HG02852 (cell line): ENCODE data around the gene G3BP1.
"Not testable (repeated sequence)": the region's sequence is repeated elsewhere in the genome, so short reads cannot be mapped to it uniquely, and the experiment has no call there.

Experiments used
- ATAC-seq: cut with Tn5 transposase; IDR thresholded peaks from one replicate; pipeline ENCODE4 v1.9.1; 2021; ENCODE audit warnings: mild to moderate bottlenecking, moderate library complexity; ENCODE audit not compliant: unreplicated experiment

The G3BP1 gene

DNA sequence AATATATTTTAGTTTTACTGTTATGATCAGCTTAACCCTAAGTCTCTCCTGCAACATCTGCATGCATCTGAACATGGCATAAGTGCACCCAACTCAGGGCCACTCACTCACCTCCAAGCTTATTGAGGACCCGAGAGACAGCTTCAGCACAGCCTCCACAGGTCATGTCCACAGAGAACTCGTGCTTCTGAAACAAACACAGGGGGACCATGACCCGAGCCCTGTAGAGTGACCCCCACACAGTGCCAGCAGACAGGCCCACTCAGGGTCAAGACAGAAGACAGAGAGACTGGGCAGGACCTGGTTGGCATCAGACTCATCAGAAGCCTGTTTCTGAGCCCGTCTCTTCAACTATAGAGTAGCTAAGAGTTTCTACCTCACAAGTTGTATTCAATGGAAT, 20.2 kb upstream of the G3BP1 start:
- no peak for ATAC-seq

GRCh38 chr5:151755383-151755782, 16.4 kb upstream of the G3BP1 start:
- no peak for ATAC-seq

GRCh38 chr5:151757233-151758140, 14.3 kb upstream of the G3BP1 start:
- peak; percentile 23 for ATAC-seq

- ATAC-seq: peak; percentile 12
Observed at GRCh38 chr5:151758141-151758429, 13.7 kb upstream of the G3BP1 start.

DNA sequence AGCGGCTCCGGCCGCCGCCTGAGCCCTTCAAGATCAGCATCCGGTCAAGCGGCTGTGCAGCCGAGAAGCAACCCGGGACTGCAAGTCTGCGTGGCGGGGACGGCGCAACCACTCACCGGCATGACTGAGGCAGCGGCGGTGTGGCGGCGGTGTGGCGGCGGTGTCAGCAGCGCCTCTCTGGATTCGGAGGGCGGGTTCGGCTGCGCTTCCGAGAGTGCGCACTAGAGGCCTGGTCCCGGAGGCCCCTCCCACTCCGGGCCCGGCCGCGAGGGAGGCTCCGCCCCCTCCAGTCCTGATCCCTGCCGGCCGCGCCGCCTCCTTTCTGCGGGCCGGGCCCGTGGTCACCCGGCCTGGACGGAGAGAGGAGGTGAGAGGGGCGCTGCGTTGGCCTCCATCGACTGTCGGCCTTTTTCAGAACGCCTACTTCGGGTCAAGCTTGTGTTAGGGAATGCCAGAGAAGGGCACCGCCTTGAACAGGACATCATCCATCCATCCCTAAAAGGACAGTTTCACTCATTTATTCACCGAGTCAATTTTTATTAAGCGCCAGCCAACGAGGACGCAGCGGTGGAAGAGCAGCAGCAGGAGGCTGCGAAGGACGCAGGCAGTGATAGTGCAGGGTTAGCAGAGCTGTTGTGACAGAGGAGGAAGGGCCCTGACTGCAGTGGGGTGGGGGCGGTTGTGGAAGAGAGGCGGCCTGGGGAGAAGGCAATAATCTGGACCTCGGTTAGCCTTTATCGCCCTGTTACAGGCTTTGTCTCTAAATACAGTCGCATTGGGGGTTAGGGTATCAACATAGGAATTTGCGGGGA, 13.1 kb upstream of the G3BP1 start, which contains the start of gene ATOX1:
TSS of gene ATOX1 (minus strand) at position 202 of the 812 bp plus-strand sequence. CDS start at position 122, 80 bp downstream.
- peak; percentile 93 for ATAC-seq

GRCh38 chr5:151764801-151765200, 7.0 kb upstream of the G3BP1 start:
- ATAC-seq: no peak

DNA sequence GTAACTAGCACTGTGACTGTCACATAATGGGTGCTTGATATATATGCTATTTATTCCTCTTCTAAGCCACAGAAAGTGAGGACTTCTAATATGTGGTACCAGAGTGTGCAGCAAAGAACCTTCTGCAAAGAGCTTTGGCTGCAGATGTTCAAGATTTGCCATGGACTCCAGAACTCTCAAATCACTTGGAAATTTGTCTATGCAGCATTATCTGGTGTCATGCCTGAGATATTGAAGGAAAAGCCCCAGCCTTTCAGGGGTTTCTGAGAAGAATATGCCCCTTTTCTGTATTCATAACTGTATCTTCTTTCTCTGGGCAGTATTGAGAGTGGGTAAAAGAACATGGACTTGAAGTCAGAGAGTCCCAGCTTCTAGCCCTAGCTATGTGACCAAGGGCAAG, 4.8 kb upstream of the G3BP1 start:
- ATAC-seq: no peak

DNA sequence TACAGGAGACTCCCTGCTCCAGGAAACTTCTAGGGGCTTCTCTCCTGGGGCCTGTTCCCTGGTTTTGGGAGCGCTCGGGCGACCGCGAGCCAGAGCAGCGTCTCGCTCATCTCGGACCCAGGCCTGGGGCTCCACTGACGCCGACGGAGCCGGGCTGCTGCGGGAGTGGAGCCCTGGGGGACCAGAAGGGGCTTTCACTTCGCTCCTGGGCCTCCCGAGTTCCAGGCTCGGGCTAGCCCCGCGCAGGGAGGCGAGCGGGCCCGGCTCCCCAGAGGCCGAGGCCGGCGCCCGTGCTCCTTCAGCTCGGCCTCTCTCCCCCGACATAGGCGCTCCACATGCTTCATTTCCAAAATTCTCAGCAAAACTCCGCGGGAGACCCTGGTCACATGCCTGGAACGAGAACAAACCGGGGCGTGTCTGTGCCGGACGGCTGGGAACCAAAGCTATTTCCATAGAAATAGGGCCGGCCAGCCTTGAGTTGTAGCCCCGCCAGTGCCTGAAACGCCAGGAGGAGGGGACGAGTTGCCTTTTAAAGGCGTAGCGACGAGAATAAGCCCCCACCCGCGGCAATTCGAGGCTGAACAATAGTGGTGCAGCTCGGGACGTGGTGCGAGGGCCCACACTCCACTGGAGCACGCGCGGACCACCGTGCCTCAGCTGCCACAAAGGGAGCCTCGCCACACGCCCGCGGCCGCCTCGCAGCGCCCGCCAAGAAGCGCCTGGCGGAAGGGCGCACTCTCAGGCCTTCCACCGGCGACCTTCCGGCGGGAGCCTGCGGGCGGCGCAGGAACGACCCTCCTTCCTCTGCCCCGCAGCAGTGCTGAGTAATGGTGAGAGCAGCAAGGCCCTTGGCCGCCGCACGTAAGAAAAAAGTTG, 1.1 kb upstream of the G3BP1 start:
- peak; percentile 23 for ATAC-seq

GRCh38 chr5:151772029-151772845, 483 bp downstream of the G3BP1 start:
- ATAC-seq: no peak

DNA sequence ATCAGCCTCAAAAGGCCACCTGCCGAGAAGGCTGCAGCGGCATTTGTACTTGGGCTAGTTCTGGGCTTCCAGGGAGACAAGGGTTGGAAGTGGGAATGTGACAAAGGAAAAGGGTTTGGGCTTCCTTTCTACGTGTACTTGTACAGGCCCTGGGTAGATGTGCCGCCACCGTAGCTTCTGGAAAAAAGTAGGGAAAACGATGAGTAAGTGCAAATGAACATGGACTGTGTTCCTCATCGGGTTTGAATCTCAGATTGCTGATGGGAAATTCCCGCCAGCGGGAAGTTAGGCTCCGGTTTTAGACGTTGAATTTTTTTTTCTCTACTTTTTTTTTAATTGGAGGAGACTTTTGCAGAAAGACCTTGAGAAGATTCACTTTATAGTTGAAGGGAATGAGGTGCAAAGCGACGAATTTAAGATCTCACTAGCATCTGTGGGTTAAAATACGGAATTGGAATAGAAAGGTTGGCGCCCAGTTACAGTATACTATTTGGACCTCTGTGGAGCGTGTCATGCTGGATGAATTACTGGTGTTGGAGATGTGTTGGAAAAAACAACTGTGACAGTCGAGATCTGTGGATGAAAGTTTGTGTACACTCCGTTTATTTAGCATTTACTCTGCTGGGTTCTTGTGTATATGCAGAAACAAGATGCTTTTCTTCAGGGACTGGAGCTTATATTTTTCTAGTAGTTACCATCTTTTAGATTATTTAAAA, 1.2 kb downstream of the G3BP1 start:
- no peak for ATAC-seq

- ATAC-seq: no peak
Observed at GRCh38 chr5:151773951-151774350, 2.2 kb downstream of the G3BP1 start.

- ATAC-seq: no peak
Observed at GRCh38 chr5:151775025-151775606, 3.4 kb downstream of the G3BP1 start.

- ATAC-seq: peak; percentile 50
Observed at GRCh38 chr5:151779531-151780125, 7.9 kb downstream of the G3BP1 start.

DNA sequence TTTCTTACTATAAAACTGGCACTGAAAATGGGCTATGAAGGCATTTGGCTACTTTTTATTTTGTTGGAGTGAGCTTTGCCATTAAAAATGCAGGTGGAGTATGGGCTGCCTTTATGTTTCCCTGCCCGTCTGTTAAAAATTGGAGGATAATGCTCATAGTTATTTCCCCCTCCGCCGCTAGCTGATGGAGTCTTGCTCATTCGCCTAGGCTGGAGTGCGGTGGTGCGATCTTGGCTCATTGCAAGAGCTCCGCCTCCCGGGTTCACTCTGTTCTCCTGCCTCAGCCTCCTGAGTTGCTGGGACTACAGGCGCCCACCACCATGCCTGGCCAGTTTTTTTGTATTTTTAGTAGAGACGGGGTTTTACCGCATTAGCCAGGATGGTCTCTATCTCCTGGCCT, 8.6 kb downstream of the G3BP1 start:
- no peak for ATAC-seq

DNA sequence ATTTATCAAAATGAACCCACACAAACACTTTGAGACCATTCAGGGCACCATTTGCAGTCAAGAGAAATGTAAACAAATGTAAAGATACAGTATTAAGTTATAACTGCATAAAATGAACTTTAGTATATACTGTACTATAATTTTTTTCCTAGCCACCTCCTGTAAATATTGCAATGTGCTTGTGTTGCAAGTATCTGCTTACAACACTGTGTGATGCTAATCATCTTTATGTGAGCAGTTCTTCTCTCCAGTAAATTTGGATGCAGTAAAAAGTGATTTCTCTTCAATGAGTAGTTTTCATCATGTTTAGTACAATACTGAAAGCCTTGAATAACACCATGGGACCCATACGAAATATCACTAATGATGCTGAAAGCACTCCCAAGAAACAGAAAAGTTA, 9.4 kb downstream of the G3BP1 start:
- ATAC-seq: no peak

DNA sequence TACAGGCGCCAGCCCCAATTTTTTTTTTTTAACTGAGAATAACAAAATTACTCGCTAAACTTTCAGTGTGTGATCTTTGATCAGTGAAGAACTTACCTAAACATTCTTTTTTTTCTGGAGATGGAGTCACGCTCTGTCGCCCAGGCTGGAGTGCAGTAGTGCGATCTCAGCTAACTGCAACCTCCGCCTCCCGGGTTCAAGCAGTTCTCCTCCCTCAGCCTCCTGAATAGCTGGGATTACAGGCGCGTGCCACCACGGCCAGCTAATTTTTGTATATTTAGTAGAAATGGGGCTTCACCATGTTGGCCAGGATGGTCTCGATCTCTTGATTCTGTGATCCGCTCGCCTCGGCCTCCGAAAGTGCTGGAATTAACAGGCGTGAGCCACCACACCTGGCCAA, 11.9 kb downstream of the G3BP1 start:
- not testable (repeated sequence) for ATAC-seq

GRCh38 chr5:151784141-151784540, 12.4 kb downstream of the G3BP1 start:
- no peak for ATAC-seq

DNA sequence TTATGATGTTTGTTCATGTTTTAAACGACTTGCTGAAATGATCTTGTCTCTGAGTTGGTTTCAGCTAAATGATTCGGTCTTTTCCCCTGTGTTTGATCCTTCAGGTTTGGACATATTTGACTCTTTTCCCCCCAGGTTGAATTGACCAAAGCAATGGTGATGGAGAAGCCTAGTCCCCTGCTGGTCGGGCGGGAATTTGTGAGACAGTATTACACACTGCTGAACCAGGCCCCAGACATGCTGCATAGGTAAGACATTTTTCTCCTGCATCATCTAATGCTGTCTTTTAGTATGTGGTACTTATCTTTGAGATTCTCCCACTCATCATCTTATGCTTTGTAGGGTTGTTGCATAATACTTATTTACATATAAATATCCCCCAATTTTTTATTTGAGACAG, 14.7 kb downstream of the G3BP1 start:
- no peak for ATAC-seq

- no peak for ATAC-seq
Observed at GRCh38 chr5:151787817-151788216, 16.1 kb downstream of the G3BP1 start.
